ENCODE data around the gene UBE3A. TPM values are rescaled to one million over a fixed set of nuclear protein-coding genes. Genes with fewer than 3 reads are reported as not detected.

UBE3A gene
- total RNA-seq, 3 donors from 2014 or later, result 60.2 to 103 (median 80.0) TPM

DNA sequence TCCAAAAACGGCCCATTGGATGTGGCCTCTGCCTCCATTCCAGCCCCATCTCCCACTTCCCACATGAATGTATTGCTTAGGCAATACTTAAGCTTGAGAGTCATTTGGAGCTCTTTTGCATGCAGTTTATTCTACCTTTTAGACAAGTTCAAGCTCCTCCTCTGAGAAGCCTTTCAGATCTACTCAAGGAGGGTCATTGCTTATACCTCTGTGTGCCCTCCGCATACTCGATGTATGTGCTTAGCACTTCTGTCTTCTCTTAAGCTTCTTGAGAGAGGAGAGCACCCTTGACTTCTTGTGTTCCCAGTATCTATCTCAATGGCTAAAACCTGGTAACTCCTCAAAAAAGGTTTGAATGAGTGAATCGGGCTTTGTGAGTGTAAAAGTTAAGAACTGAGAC, 6.6 kb upstream of the UBE3A start:
- H3K4me1 ChIP-seq, result no peaks in the 10 kb centered on the region
- no peaks in the 10 kb centered on the region for H3K27me3 ChIP-seq
- no peak for DNase-seq (ENCODE audit: low spot score in 2 of 2)
- H3K27ac ChIP-seq, result no peak overlapping the region
- TF ChIP-seq, protein P1, sequence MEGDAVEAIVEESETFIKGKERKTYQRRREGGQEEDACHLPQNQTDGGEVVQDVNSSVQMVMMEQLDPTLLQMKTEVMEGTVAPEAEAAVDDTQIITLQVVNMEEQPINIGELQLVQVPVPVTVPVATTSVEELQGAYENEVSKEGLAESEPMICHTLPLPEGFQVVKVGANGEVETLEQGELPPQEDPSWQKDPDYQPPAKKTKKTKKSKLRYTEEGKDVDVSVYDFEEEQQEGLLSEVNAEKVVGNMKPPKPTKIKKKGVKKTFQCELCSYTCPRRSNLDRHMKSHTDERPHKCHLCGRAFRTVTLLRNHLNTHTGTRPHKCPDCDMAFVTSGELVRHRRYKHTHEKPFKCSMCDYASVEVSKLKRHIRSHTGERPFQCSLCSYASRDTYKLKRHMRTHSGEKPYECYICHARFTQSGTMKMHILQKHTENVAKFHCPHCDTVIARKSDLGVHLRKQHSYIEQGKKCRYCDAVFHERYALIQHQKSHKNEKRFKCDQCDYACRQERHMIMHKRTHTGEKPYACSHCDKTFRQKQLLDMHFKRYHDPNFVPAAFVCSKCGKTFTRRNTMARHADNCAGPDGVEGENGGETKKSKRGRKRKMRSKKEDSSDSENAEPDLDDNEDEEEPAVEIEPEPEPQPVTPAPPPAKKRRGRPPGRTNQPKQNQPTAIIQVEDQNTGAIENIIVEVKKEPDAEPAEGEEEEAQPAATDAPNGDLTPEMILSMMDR (IDR thresholded peaks at IDR 0.05), result no peak
- TF ChIP-seq POLR2A (IDR thresholded peaks at IDR 0.05), result no peak
- TF ChIP-seq POLR2AphosphoS5 (IDR thresholded peaks at IDR 0.05), result no peak
- H3K4me3 ChIP-seq, result no peak overlapping the region
- H3K9me3 ChIP-seq, result no peaks in the 10 kb centered on the region
- H3K36me3 ChIP-seq, result no peaks in the 10 kb centered on the region
- intact Hi-C loops (cut with DNase I; ENCODE audit: low total_unique reads), result no loop called here

DNA sequence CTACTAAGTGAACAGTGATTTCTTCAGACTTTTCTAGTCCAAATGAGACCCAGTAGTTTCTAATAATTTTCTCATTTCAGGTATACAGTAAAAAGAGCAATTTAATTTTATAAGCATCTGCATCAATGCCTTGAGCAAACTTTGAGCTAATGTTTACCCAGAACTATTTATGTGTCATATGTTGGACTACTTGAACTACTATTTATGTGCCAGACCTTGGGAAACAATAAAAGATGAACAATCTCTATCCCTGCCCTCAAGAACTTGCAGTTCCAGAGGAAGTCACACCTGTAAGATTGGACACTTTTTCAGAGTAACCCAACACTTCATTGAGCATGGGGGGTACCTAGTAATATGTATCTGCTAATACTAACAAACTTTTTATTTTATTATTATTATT, 2.3 kb upstream of the UBE3A start:
- DNase-seq (ENCODE audit: low spot score in 2 of 2), result no peak
- no peak for TF ChIP-seq POLR2AphosphoS5 (IDR thresholded peaks at IDR 0.05)
- no peak for TF ChIP-seq POLR2A (IDR thresholded peaks at IDR 0.05)
- TF ChIP-seq, protein P1 (IDR thresholded peaks at IDR 0.05), result no peak
- no peak overlapping the region for H3K4me3 ChIP-seq
- intact Hi-C loops (cut with DNase I; ENCODE audit: low total_unique reads), result no loop called here
- H3K36me3 ChIP-seq, result no peaks in the 10 kb centered on the region
- H3K27me3 ChIP-seq, result no peaks in the 10 kb centered on the region
- H3K4me1 ChIP-seq, result peaks cover 0 to 10% of the 10 kb centered on the region in 2 donors
- no peak overlapping the region for H3K27ac ChIP-seq
- H3K9me3 ChIP-seq, result no peaks in the 10 kb centered on the region

DNA sequence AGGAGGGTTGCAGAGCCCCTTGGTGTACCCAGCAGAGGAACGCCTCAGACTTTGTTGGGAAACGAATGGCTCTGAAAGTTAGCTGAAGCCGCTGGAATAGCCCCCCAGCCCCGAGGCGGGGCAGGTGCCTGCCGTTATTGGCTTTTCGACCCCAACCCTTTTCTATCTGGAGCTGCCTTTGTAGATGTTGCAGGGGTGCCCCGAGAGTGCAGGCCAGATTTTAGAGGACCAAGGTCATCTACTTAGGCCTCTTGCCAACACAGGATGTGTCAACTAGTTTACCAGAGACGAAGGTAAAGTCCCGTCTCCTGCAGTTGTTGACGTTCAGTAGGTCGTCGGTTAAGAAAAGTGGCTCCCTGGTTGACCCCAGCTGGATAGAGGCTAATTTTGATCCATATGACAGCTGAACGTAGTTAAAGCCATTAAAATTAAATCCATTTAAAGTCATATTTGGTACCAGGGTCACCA, 579 bp upstream of the UBE3A start:
- TF ChIP-seq, protein P1 (IDR thresholded peaks at IDR 0.05), result no peak
- no peak for TF ChIP-seq POLR2A (IDR thresholded peaks at IDR 0.05)
- TF ChIP-seq POLR2AphosphoS5 (IDR thresholded peaks at IDR 0.05), result peak in 1 of 3 donors; percentile 3
- Histone ChIP-seq H3K4me3 (peak overlapping the region; percentile 97 to 99 (median 97)), H3K9me3 (no peaks in the 10 kb centered on the region), H3K27ac (peak overlapping the region; percentile 99), H3K4me1 (peaks cover 0 to 18% of the 10 kb centered on the region in 2 donors), H3K27me3 (no peaks in the 10 kb centered on the region), H3K36me3 (no peaks in the 10 kb centered on the region)
- intact Hi-C loops (cut with DNase I; ENCODE audit: low total_unique reads), result no loop called here
- DNase-seq (ENCODE audit: low spot score in 2 of 2), result no peak

DNA sequence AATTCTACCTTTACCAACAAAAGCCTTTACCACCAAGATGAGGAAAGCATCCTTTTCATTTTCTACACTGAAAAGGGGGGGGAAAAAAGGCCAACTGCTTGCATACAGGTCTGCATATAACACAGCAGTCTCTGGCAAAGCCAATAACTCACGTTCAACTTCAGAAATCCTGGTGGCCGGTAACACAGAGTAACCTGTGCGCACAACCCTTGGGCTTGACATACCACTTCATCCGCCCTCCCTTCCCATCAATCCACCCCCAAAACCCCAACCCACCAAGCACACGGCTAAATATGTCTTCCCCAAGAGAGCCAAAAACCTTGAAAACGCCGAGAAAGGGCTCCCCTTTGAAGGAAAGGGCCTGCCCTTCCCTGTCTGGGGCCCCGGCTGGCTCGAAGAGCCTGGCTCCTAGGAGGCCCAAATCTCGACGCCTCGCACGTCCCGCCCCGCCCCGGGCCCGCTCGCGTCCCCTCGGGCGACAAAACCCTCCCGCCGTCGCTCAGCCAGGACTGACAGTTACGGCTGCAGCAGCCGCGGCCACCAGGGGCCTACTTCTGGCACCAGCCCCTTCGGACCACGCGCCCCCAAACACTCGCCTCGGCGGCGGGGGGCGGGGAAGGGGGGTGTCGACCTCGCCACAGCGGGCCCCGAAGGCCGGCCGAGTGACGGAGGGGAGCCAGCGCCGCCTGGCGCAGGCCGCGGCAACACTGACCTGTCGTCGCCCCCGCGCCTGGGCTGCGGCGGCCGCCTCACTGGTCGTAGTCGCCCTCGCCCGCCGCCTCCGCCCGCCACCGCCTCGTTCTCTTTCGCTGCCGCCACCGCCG, 835 bp downstream of the UBE3A start:
- Histone ChIP-seq H3K27me3 (no peaks in the 10 kb centered on the region), H3K4me1 (peaks cover 0 to 22% of the 10 kb centered on the region in 2 donors), H3K9me3 (no peaks in the 10 kb centered on the region), H3K4me3 (peak overlapping the region; percentile 97 to 99 (median 97)), H3K36me3 (no peaks in the 10 kb centered on the region), H3K27ac (peak overlapping the region; percentile 99)
- TF ChIP-seq, protein P1 (IDR thresholded peaks at IDR 0.05), result peak in 1 of 3 donors; percentile 37
- TF ChIP-seq POLR2A (IDR thresholded peaks at IDR 0.05) (no peak), POLR2AphosphoS5 (IDR thresholded peaks at IDR 0.05) (peak in 1 of 3 donors; percentile 17)
- intact Hi-C loops (cut with DNase I; ENCODE audit: low total_unique reads), result no loop called here
- DNase-seq (ENCODE audit: low spot score in 2 of 2), result peak; percentile 28 to 55

DNA sequence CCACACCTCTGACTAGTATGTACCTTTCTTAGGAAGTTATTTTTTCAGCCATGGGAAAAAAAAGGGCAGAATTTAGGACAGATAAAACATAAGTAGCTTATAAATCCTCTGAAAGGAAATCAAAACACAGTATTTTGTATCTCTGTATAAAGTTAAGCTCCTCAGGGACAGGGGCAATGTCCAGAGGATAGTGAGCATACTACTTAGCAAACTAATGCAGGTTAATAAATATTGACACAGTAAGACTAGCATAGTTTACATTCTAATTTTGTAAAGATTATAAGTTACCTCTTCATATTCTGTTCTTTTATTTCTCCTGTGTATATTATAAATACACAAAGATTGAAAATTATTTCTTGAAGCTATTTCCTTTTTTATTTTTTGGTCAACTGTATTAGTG, 2.1 kb downstream of the UBE3A start:
- H3K27ac ChIP-seq, result no peak overlapping the region
- DNase-seq (ENCODE audit: low spot score in 2 of 2), result no peak
- TF ChIP-seq, protein P1 (IDR thresholded peaks at IDR 0.05), result no peak
- TF ChIP-seq POLR2A (IDR thresholded peaks at IDR 0.05), result no peak
- peaks cover 0 to 27% of the 10 kb centered on the region in 2 donors for H3K4me1 ChIP-seq
- peak overlapping the region in 2 of 3 donors; percentile 19 to 99 for H3K4me3 ChIP-seq
- H3K36me3 ChIP-seq, result no peaks in the 10 kb centered on the region
- intact Hi-C loops (cut with DNase I; ENCODE audit: low total_unique reads), result no loop called here
- no peaks in the 10 kb centered on the region for H3K9me3 ChIP-seq
- H3K27me3 ChIP-seq, result no peaks in the 10 kb centered on the region
